Activated T-helper 9 cell treated with anti-CD3 and anti-CD28 coated beads, Interleukin-2, amount 50 U/mL, for 16 hours (primary cell): ENCODE measurements around the gene TUSC2.
"Not testable (repeated sequence)": the region's sequence is repeated elsewhere in the genome, so short reads cannot be mapped to it uniquely, and the experiment has no call there.

Experiments used
- DNase-seq: peaks from one replicate; pipeline ENCODE4 v3.0.0-alpha.2; 2020; ENCODE audit warnings: low read depth

TUSC2 gene

DNA sequence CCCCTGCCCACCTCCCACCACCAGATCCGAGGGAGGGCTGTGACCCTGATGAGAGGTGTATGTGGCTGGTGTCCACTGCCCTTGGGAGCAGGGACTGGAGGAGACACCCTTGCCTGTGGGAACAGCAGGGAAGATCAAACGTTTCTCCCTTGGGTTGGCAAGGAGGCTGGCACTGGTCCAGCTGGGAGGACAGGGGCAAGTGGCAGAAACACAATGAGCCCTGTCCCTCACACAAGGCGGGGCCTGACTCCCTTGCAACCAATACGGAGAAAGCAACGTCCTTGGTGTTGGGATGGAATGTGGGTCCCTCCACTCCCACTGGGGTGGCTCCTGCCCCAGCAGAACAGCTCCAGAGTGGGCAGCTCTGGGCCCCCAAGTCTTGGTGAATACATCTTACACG lies 10.7 kb downstream of the TUSC2 start:
- DNase-seq, result no peak

DNA sequence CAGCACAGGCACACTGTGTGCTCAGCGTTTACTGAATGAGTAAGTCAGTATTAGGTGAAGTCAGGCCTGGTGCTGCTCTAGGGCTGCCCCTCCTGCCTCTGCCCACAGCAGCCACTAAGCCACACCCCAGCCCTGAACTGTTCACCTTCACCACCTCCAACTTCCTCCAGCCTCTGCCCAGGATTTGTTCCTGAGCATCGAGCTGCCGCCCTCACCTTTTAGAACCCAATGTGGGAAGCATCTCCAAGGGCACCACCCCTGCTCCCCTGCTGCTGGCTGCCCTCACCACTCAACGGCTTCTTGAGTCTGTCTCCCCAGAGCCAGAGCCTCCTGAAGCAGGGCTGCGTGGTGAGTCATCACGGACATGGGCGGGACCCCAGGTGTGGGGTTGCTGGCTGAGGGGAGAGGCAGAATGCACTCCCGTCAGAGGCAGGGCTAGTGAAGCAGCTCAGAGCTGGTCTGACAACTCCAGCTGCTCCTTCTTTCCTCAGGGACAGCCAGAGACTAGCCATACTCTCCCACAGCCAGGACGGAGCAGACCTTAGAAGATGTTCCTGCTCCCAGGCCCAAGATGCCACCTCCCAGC lies 11.3 kb downstream of the TUSC2 start:
- DNase-seq, result peak; percentile 65

DNA sequence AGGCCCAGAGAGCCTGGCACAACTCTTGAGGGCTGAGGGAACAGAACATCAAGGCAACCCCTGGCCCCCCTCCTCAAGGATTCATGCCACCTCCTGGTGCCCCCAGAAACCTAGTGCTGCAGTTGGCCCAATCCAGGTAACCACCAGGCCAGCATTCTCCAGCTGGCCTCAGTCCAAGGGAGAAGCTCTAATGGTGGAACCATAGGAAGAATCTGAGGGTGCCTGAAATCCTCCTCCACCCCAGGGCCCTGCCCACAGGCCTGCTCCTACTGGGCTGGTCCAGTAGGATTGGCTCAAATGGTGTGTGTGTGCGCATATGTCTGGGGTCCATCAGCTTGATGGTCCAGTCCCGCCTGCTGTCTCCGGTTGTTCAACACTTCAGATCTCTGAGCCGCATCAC lies 13.2 kb downstream of the TUSC2 start:
- DNase-seq, result no peak

DNA sequence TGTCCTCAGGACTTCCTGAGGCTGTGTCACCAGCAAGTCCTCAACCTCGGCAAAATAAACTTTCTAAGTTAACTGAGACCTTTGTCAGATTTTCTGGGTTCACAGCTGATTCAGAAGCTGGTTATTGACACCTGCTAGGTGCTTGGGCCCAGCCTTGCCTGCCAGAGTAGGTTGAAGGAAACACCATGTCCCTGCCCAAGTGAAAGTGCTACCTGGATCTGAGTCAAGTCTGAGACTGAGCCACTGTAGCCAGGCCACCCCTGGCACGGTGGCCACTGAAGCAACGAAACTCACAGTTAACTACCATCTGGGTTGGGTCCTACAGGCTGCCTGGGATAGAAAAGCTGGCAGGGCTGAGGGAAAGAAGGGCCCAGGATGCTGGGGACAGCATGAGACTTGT lies 13.7 kb downstream of the TUSC2 start:
- no peak for DNase-seq

DNA sequence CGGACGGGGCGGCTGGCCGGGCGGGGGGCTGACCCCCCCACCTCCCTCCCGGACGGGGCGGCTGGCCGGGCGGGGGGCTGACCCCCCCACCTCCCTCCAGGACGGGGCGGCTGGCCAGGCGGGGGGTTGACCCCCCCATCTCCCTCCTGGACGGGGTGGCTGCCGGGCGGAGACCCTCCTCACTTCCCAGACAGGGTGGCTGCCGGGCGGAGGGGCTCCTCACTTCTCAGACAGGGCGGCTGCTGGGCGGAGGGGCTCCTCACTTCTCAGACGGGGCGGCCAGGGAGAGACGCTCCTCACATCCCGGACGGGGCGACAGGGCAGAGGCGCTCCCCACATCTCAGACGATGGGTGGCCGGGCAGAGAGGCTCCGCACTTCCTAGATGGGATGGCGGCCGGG lies 16.0 kb downstream of the TUSC2 start:
- not testable (repeated sequence) for DNase-seq

DNA sequence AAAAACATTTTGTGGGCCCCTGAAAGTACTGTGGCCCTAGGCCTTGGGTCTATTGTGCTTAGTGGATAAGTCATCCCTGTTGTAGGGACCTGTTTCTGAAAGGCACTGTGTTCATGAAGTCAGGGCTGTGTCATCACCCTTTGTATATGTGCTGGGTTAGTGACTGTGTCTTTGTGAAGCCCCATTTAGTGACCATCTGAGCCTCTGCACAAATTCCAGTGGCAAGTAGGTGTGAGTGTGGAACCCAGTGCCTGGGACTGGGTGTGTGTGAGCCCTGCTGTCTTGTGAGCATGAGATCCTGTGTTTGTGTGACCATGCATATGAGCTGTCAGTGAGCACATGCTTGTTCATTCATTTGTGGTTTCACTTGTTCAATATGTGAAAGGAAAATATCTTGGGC lies 23.4 kb downstream of the TUSC2 start:
- DNase-seq, result no peak

DNA sequence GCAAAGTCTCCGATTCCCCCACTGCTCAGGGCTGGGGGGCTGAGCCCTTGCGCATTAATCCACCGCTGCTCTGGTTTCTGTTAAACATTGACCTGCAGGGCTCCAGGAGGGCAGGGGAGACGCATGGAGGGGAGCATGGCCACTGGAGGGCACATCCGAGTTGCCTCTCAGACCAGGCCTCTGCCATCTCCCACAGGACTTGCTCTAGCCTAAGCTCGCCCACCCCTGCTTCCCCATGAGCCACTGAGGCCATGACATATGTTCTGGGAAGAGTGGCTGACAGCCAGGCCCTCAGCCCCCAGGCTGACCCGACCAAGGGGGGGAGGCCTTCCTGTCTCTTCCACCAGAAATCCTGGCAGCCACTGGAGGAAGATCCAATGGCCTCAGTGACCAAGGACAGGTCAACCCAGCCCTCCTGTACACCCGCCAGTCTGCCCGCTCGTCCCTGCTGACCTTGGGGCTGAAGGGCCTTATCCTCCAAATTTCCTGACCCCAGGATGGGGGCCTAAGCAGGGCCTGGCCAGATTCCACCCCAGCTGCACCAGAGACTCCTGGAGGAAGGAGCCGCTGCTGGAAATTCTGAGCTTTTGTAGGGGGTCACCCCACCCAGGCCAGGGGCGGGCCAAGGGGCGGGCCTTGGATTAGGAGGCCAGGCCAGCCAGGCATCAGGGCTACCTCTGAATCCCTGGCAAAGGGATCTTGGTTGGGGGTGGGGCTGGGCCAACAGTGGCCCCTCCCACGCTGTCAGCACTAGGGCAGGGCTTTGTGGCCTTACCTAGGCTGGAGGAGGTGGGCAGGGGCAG lies 24.8 kb downstream of the TUSC2 start, which contains the start of gene HYAL1:
Gene HYAL1, minus strand, starts transcription at position 562 of the 803 bp plus-strand sequence. CDS start 618 bp downstream, outside the sequence.
- no peak for DNase-seq

DNA sequence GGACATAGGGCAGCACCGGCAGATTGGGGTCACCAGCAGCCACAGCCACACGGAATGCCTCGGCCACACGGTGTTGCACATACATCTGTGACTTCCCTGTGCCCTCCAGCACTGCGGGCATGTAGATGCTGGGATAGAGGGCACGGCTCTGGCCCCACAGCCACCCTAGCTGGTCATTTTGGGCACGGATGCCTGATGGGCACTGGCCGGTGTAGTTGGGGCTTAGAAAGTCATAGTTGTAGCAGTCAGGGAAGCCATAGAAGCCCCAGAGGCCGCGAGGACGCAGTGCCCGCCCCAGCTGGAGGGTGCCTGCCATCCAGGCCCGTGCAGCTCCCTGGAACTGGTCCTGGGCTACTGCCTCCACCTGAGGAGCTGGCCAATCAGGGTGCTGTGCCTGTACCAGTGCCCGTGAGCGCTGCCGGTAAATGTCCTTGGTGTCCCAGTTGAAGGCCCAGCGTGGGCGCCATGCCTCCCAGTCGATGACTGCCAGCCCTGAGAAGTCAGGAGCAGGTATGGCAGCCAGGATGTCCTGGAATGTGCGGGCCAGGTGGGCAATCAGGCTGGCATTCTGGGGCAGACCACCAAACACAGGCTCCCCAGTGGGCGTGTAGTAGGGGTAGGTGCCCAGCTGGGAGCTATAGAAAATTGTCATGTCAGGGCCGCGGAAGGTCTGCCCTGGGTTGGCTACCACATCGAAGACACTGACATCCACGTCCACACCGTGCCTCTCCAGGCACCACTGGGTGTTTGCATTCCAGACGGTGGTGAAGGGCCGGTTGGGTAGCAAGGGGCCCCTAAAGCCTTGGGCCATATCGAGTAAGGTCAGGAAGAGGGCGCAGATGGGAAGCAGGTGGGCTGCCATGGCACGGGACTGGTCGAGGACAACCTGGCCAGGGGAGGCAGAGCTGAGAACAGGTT lies 25.7 kb downstream of the TUSC2 start:
- no peak for DNase-seq

DNA sequence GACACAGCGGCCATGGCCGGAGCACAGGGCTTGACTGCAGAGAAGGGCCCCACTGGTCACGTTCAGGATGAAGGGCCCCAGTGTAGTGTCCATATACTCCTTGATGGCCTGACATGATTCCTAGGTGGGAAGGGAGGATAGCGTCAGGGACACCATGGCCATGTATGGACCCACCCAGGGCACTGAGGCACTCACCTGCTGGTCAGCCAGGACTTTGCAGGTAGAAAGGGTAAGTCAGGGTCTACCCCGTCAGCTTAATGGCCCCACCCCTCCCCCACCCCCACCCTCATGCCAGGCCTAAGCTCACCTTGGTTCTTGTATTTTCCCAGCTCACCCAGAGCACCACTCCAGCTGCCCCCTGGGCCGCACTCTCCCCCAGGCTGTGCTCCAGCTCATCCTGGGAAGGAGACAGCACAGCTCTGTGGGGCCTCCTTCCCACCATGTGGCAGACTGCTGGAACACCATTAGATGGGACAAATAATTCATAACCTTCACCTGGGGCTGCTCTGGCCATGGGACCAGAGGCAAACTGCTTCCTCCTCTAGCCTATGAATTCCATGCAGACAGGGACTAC lies 27.3 kb downstream of the TUSC2 start:
- DNase-seq, result no peak

DNA sequence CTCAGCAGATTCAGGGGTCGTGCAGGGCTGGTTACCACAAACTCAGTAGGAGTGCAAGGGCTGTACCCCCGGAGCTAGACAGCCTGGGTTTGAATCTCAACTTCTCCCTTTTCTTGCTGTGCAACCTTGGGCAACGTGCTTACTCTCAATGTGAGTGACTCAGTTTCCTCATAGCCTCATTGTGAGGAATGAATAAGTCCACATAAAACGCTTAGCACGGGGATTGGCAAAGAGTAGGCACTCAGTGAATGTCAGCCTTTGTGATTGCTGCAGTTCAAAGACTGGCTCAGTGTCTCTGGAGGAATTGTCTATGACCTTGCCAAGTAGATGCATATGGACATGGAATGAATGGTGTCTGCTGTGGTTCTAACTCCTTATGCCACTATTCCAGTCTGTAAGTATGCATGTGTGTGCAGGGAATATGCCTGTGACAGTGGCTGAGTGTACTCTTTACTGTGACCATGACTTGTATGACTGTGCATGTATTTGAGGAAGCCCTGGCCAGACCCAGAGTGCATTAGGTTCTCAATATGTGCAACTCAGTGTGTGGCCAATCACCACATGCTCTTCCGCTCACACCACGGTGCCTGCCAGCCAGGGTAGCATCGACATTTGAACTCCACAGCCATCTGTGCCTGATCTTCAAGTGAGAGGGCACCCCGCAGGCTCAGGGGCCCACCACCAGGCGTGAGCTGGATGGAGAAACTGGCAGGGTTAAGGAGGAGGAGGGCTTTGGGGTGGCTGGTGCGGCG lies 27.9 kb downstream of the TUSC2 start:
- no peak for DNase-seq

DNA sequence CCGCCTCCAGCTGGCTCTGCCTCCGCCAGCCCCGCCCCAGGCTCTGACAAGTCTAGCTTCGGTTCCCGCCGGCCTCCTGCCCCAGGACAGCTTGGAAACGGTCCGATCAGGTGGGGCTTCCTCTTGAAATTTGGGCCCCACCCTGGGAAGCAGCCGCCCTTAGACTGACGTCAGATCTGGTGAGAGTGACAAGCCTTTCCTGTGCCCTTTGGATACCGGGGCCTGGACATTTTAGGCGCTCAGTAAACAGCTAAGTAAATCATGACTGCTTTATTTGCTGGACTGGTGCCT lies 28.4 kb downstream of the TUSC2 start:
- DNase-seq, result no peak

DNA sequence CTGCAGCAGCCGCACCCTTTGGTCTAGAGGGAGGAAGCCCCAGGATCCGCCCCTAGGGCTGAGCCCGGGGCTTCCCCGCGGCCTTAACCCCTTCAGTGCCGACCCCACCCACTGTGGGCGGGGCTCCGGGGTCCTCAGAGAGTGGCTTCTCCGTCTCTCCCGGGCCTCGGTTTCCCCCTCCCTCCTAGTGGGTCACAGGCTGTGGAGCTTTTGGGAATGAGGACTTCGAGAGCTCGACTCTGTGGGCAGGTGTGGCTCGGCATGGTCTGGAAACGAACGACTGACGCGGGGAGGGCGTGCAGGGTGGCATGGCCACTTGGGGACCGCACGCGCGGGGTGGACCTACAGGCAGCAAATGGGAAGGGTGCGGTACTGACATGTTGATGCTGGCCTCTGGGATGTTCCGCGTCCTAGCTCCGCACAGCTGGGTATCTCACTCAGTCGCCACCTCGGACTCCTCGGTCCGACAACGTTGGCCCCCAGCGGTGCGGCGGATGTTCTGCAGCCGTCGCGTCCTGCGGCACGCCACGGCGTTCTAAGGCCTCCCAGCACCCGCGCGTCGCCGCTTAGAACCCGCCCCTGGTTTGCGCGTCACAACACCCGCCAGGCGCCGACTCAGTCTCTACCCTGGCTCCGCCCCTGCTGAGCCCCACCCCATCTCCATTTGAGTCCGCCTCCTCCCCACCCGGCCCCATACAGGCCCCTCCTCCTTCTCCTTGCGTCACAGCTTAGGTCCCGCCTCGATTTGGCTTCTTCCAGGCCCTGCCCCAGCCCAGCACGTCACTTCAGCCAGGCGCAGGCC lies 29.0 kb downstream of the TUSC2 start, which contains the start of the genes HYAL3 and NAA80:
Gene HYAL3, minus strand, starts transcription at position 570 of the 802 bp plus-strand sequence. CDS start 3,803 bp downstream, outside the sequence.
Gene NAA80, minus strand, starts transcription at position 570 of the 802 bp plus-strand sequence. CDS start 1,942 bp downstream, outside the sequence.
- peak; percentile 98 for DNase-seq

DNA sequence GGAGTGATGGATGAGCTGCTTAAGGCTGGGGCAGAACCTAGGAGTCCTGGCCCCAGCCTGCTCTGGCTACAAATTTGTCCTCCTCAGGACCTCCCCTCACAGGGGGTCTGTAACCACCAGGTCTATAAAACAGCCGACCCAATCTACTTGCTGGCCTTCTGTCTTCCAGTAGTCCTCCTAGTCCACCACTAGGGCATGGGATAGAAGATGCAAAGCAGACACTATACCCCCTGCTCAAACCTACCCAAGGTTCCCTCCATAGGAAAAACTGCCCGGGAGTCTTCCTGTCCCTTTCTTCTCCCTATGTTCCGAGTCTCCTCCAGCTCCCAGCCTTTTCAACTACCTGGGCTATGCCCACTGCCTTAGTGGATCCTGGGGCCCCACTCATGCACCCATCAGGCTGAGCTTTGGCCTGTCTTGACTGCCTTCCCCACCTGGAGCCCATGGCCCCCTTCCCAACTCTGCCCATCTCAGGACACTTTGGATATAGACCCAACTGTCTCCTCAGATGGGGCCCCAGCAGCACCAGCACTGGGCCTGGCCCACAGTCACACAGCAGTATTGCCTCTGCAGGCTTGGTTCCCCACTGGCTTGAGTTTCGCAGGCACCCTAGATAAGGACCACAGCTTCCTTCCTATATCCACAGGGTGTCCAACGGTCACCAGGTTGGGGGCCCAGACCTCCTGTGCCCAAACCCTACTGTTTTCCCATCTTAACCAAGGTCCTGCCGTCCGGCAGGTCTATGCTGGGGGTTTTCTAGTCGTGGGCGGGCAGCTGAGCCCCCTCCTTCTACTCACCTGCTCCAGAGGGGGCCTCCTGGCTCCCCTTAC lies 29.9 kb downstream of the TUSC2 start:
- no peak for DNase-seq

DNA sequence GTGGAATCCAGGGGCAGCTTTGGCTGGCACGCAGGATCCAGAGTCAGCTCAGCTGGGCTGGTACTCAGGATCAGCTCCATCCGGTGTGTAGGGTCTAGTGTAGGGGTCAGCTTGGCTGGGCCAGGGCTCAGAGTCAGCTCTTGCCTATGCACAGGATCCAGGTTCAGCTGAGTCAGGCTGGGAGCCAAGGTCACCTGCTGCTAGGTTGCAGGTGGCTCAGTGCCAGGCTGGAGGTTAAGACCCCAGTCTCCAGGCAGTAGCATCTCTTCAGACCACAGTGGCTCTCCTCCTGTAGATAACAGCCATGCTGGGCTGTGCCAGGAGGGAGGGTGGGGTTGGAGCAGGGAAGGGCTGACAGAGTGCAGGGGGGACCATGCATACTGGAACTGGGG lies 30.6 kb downstream of the TUSC2 start:
- DNase-seq, result no peak

DNA sequence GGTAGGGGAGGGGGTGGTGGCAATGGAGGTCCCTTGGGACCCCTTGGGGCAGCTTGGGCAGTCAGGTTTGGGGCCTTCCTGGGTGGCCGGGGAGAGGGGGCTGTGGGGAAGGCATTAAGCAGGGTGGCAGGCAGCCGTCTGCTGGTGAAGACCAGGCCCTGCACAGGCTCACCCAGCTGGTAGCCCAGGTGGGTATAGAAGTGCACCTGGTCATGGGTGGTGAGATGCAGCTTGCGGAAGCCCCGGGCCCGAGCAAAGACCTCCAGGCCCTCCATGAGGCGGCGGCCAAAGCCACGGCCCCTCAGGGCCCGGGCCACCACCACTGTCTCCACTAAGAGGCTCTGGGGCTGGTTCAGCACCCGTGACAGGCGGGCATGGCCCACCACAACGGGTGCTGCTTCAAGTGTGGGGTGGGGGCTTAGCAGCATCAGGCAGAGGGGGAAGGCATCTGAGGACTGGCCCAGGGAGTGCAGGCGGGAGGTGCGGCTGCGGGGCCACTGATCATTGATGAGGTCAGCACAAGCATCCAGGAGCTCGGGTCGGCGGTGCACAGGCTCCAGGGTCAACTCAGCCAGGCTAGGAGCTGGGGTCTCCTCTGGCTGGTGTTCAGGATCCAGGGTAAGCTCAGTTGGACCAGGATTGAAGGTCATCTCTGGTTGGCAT lies 31.2 kb downstream of the TUSC2 start:
- DNase-seq, result no peak

DNA sequence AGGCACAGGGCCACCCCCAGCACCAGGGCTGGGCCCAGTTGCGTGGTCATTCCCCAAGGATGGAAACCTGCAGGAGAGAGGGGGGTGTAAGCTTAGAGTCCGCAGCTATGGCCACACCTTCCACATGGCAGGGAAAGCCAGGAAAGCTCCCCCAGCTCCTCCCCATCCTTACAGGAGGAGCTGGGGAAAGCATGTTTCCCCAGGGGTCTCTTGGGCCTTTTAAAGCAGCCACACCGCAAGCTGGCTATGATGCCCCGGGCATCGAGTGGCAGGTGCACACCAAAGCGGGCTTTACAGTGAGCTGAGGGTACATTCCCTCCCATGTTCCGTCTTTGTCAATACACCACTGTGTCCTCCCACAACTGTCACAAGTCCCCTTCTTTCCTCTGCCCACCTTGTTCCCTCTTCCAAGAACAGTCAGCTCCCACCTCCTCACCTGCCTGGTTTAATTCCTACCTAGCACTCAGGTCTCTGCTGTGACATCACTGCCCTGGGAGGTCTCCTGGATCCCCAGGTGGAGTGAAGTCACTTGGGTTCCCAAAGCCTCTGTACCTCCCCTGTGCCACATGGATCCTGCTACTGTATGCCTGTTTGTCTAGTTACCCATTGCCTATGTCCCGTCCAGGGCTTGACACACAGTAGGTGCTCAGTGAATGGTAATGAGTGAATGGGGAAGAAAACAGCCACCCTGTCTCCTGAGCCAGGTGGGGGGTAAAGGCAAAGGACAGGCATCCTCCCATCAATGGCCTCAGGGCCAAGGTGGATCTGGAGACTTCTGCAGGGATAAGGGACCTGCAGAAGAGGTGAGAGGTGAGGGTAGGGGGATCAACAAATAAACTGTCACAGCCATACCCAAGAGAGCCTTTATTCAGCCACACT lies 32.2 kb downstream of the TUSC2 start:
- no peak for DNase-seq

DNA sequence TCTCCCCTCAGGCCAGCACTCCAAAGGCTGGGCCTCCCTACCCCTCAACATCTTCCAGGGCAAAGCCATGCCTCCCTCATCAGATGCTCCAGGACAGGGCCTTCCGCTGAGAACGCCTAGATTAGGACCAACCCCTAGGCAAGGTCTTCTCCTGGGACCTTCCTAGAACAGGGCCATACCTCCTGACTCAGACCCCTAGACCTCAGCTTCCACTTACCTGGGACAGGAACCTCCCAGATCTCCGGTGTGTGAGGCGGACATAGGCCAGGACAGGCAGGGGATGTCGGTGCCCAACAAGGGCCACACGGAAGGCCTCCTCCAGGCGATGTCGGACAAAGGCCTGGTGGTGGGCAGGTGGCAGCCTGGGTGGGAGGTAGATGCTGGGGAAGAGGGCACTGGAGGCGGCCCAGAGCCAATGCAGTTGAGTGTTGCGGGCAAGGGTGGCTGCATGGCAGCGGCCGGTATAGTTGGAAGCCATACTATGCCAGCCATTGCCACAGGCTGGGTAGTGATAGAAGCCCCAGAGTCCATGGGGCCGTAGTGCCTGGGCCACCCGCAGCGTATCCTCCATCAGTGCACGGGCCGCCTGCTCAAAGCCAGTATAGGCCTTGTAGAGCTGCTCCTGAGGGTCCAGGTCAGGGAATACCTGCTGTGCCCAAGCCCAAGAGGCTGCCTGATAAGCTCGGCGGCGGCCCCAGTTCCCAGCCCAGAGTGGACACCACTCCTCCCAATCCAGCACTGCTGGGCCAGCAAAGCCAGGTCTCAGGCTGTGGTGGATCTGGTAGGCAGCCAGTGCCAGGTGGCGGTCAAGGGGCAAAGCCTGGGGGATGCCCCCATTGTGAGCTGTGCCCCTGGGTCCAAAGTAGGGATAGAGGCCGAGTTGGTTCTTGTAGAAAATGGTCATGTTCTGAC lies 33.3 kb downstream of the TUSC2 start:
- no peak for DNase-seq
